Measurements from ENCODE around the gene TANC1. TPM values are rescaled to one million over a fixed set of nuclear protein-coding genes. Genes with fewer than 3 reads are reported as not detected.
"Not testable (repeated sequence)": the region's sequence is repeated elsewhere in the genome, so short reads cannot be mapped to it uniquely, and the experiment has no call there.

Gene TANC1
- total RNA-seq, 1 experiment from 2014 or later = 12.6 TPM

- DNase-seq (ENCODE audit: low spot score) = no peak
Measured at GRCh38 chr2:159029936-159030335, 61.5 kb downstream of the TANC1 start.

DNA sequence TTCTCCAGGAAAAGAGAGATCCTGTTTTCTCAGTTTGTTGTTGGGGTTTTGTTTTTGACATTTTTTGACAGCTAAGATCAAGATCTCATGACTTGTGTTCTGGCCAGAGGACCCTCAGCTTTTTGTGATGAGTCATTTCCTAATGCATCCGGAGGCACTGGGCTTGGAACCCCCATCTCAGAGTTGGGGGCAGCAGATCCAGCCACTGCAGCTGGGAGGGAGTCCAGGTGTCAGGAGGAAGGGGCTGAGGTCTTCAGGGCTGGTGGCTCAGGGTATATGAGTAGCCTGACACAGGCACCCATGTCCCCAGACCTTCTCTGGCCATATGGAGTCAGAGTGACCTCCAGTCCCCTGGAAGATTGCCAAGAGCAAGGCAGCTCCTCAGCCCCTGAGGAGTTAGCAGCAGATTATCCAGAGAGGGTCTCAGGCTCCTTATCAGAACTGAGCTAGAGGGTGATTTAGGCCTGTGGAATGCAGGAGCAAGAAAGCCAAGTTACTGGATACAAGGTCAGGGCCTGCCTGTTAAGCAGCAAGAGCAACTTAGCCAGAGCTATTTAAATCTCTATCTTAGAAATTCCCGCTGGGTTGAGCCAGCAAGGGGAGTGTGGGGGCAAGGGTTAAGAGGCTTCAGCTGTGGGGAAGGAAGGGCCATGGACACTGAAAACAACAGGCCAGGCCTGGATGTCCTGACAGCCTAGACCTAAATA is 62.4 kb downstream of the TANC1 start:
- peak; percentile 91 for DNase-seq (ENCODE audit: low spot score)

DNA sequence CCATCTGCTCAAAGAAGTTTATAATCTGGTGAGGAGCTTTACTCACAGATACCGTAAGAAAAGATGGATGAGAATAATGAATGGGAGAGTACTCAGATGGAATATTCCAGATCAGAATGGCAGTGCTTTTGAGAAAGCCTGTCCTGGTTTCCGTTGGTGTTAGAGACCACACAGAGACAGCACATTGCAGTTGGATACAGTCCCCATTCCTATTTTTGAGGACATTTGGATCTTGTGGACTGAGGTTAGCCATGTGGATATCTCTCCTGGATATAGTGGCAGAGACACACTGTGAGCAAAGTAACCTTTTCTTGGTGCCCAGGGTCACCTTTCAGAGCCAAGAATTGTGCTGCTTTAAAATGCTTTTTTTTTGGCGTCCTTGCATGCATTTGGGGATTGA is 63.7 kb downstream of the TANC1 start:
- no peak for DNase-seq (ENCODE audit: low spot score)

DNA sequence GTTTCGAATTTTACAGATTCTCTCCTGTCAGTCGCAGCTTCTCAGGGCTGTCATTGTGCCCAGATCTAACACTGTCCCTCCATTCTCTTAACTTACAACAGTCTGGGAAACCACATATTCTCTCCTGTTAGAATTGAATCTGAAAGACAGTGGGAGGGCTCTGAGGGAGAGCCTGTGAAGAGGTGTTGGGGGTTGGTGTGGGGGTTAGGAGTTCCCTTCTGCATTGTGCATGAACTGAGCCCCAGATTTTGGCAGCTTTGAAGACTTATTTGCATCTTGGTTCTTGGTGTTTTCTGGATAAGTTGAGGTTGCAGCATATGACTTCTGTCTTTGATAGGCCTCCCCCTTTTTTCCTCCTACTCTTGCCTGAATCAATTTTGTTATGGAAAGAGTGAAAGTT is 64.1 kb downstream of the TANC1 start:
- DNase-seq (ENCODE audit: low spot score) = no peak

GRCh38 chr2:159034713-159035112 is 66.3 kb downstream of the TANC1 start:
- DNase-seq (ENCODE audit: low spot score) = no peak

DNA sequence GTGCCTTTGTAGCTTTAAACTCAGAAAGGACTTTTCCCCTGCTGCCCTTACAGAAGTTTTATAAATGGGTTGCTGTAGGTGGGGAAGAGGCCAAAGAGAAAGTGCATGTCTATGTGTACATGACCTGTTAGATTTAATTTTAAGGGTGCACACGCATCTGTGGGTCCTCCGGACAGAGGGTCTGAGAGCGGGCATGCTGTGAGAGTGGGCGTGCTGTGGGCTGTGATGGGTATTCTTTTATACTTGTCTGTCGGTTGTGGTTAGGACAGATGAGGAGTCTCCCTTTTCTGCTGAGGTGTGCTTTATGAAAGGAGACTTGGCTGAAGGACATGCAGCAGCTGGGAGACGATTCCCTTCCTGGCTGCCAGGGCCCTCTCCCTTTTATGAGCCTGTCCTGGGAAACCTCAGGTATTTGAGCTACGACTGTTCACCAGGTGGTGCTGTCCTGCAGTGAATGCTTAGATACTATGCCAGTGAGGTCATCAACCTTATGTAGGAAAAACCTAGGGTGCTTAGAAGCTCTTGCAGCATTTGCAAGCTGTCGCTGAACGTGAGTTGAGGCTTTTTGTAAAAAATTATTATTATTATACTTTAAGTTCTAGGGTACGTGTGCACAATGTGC is 67.5 kb downstream of the TANC1 start:
- peak; percentile 84 for DNase-seq (ENCODE audit: low spot score)

DNA sequence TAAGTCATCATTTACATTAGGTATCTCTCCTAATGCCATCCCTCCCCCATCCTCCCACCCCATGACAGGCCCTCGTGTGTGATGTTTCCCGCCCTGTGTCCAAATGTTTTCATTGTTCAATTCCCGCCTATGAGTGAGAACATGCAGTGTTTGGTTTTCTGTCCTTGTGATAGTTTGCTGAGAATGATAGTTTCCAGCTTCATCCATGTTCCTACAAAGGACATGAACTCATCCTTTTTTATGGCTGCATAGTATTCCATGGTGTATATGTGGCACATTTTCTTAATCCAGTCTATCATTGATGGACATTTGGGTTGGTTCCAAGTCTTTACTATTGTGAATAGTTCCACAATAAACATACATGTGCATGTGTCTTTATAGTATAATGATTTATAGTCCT is 68.0 kb downstream of the TANC1 start:
- DNase-seq (ENCODE audit: low spot score) = not testable (repeated sequence)

GRCh38 chr2:159041328-159041727 is 72.9 kb downstream of the TANC1 start:
- not testable (repeated sequence) for DNase-seq (ENCODE audit: low spot score)

DNA sequence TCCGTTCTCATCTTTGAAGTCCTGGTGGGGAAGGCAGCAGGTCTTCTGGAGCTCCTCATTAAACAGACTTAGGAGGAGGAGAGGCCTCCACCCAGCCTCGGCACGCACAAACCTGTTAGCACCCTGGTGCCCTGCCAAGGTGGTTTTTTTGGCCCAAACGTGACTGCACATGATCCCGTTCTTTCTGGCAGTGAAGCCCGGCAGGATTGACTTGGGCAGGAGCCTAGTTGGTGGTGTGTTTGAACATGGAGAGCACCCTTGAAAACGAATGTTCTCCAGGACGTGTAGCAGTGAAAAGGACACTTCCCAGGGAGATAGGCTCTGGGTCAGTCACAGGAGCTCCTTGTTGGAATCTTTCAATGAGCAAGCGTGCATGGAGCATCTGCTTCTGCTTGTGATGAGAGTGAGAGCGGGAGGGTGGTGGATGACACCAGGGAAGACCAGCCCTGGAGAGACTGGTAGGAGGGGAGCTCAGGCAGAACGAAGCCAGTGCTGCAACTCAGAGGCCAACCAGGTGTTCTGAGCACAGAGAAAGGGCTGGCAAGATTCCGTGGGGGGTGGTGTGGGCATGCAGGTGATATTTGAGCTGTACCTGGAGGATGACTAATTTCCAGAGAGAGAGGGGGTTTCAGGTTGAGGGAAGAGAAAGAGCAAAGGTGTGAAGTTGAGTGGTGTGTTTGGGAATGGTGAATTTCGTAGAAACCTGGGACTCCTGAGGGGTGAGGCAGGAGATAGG is 73.8 kb downstream of the TANC1 start:
- DNase-seq (ENCODE audit: low spot score) = no peak

DNA sequence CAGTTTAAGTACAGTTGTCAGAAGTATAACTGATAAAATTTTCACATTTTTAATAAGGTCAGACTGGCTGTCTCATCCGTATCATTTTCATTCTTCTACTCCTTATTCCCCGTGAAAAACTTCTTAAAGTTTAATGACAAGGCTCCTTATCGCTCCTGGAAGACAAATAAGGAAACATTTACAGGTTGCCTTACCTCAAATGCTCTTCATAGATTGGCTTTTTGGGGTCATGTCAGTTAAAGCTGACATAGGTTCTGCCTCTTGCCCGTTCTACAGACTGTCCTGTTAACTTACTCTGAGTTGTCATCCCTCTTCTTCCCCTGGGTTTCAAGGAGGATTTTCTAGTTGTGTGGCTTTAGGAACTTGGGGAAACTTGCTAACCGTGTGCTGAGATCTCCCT is 75.3 kb downstream of the TANC1 start:
- DNase-seq (ENCODE audit: low spot score) = no peak

DNA sequence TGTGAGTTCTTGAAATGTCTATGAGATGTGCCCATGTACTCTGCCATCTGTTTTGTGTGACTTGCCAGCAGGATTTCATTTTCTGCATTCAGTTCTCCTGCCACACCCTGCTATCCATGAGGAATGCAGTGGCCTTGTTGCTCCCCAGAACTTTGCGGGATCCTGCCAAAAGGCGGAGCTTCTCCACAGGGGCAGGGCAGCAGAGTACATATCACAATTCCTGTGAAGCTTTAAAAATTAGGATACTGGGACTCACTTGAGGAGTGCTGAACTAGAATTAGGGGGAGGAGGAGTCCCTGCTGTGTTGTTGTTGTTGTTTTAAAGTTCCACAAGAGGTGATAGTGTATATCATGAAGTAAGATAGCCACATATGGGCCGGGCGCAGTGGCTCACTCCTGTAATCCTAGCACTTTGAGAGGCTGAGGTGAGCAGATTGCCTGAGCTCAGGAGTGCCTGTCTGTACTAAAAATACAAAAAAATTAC is 76.4 kb downstream of the TANC1 start:
- peak; percentile 61 for DNase-seq (ENCODE audit: low spot score)

DNA sequence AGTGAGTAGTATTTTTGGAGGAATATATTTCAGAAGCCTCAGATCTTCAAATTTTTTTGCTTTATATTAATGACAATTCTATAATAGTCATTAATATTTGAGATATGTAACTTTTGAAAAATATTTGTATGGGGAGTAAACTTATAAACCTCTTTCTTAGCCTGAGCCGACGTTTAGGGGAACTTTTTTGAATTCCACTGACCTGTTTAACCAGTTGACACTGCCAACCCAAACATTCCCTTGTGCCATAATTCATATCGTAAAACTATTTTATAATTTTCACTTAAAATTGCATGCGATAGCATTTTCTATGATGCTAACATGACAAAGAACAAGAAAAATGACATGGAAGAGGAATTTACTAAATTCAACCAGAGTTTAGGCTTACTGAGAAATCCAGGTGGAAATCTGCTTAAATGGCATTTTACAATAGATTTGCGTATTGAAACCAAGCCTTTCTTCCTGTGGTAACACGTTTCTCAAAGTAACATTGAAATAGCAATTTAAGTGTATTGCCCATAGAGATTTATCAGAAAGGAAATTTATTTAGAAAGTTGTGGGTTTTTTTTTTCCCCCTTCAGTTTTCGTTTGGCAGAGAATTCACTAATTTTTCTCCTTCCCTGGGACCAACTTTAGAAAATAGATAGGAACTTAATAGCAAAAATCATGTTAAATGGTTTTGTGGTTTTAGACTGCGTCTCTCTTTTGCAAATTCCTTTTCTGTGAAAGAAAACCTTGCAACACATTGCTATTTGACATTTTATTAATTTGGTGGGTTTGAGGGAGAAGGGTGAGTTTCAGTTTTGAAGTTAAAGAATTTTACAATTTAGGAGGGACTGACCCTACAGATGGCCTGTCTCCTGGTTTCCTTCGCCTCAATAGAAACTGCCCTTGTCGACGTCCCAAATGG is 77.4 kb downstream of the TANC1 start:
- no peak for DNase-seq (ENCODE audit: low spot score)

- peak; percentile 48 for DNase-seq (ENCODE audit: low spot score)
Measured at GRCh38 chr2:159046966-159047365, 78.5 kb downstream of the TANC1 start.

DNA sequence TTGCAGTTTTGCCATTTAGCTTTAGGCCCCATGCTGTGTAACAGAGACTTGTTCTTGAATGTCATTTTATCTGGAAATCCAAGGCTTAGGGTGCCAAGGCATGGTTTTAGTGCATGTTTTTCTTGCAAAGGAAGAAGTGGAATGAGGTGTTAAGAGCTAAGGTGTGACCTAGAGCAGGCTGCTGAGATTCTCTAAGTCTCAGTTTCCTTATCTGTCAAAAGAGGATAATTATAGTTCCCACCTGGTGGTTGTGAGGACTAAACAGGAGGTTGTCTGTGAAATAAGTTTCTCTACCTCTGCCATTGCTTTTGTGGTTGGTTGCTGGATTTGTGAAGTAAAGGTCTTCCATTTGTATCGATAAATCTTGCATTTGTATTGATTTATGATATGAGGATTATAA is 82.0 kb downstream of the TANC1 start:
- no peak for DNase-seq (ENCODE audit: low spot score)

GRCh38 chr2:159051133-159051532 is 82.7 kb downstream of the TANC1 start:
- no peak for DNase-seq (ENCODE audit: low spot score)

DNA sequence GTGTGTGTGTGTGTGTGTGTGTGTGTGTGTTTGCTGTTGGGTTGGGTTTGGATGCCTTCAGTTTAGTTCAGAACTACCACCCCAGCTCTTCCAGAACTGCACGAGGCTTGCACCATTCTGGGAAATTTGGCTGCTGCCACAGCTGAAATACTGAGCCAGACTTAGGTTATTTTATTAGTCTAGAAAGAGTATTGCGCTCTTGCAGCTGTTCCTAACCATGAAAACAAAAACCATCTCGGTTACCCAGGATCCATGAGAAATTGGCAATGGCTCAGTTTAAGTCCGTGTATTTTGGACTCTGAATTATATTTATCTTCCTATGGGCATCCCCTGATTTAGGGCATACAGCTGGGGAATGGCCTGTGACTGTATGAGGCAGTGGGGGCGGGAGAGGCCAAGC is 83.2 kb downstream of the TANC1 start:
- DNase-seq (ENCODE audit: low spot score) = no peak

- DNase-seq (ENCODE audit: low spot score) = no peak
Measured at GRCh38 chr2:159052157-159052601, 83.7 kb downstream of the TANC1 start.

DNA sequence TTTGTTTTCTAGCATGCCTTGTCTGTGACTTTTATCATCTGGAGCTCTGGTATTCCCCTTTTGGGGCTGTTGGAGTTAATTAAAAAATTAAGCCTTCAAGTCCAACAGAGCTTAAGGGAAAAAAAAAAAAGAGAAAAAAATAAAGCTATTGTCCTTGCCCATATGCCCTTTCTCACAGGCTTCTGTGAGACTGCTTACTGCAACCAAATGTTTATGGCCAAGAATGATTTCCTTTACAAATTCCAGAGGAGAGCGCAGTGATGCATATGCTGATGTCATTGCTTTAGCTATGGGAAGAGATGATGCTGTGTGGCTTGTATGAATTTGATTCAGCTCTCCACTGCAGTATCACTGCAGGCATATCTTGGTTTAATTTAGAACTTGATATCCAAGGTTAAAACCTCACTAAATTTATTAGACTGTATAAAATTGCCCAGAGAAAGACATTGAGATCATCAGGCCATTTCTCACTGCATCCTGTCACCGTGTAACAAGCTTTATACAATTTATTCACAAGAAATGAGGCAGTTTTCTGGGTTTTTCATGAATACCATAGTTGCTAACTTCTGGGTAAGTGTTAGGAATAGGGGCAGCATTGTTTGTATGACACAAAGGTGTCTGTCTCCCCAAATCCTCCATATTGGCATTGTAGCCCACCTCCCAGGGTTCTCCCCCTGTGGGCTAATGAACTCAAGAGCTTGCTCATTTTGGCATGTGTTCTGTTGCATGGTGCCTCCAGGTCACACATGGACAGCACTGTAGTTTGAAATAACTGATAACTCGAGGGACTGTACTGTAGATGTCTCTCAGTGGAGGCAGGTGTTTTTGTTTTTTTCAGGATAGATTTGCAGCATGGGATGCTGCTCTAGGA is 85.0 kb downstream of the TANC1 start:
- peak; percentile 54 for DNase-seq (ENCODE audit: low spot score)

- DNase-seq (ENCODE audit: low spot score) = no peak
Measured at GRCh38 chr2:159054032-159054334, 85.5 kb downstream of the TANC1 start.

DNA sequence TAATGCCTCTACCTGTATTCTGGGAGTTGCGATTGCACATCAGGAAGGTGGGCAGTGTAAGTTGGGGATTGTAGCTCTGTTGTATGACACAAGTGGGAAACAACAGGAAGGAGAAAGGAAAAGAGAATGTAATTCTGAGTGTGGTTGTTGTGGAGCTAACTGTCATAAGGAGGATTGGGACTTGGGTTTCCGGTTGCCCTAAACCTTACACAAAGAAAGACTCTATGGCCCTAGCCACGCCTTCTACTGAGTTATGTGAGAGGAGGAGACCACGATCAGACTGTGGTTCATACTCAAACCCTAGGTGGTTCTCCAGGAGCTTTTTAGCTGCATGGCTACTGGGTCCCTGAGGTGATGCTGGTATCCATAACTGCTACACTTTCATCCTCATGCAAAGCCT is 86.5 kb downstream of the TANC1 start:
- no peak for DNase-seq (ENCODE audit: low spot score)

DNA sequence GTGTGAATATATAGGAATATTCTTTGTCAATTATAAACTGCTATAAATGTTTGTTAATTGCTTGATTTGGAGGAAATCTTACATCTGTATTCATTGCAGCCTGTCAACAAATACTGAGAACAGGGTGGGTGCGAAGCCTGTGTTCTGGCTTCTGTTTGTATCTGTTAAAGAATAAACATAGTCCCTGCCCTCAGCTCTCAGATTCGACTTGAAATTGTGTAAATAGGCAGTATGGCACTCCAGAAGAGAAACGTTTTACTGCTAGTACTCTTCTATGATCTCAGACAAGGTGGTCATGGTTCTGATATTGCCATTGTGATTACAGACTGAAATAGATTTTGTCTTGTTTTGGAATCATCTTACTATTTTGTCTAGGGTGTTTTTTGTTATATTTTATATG is 92.1 kb downstream of the TANC1 start:
- DNase-seq (ENCODE audit: low spot score) = no peak

All from A172 (cell line).